ENCODE results near the gene PARD3B.

PARD3B gene

GRCh38 chr2:205650450-205650849, 1105.2 kb downstream of the PARD3B start:
- H3K9me3 ChIP-seq (ENCODE audit: control insufficient read depth, insufficient read depth, low read length) = no peaks in the 10 kb centered on the region
- TF ChIP-seq EZH2phosphoT487 (IDR thresholded peaks at IDR 0.05; ENCODE audit: borderline replicate concordance, low read length) (no peak), CTCF (IDR thresholded peaks at IDR 0.05; ENCODE audit: low read depth, low read length, poor library complexity, severe bottlenecking) (no peak)
- no peak overlapping the region for H3K4me2 ChIP-seq (ENCODE audit: low read length)
- H3K4me3 ChIP-seq (ENCODE audit: low read length) = no peak overlapping the region
- H3K4me1 ChIP-seq (ENCODE audit: control insufficient read depth, low read length) = no peaks in the 10 kb centered on the region
- no peaks in the 10 kb centered on the region for H4K20me1 ChIP-seq (ENCODE audit: control insufficient read depth, insufficient read depth, low read depth, low read length)
- no peak overlapping the region for H3K27ac ChIP-seq (ENCODE audit: low read depth, low read length)
- H3K27me3 ChIP-seq (ENCODE audit: control insufficient read depth, low read length) = 0 out of 2 replicates have a peak, but pooled peaks cover 2% of the 10 kb centered on the region
- H3F3A ChIP-seq (ENCODE audit: control insufficient read depth, insufficient read depth) = no peaks in the 10 kb centered on the region
- H3K79me2 ChIP-seq (ENCODE audit: control insufficient read depth, low read length) = no peaks in the 10 kb centered on the region
- H3K36me3 ChIP-seq (ENCODE audit: control insufficient read depth, low read length) = no peaks in the 10 kb centered on the region
- H3K9me2 ChIP-seq (replicated peaks; ENCODE audit: control insufficient read depth, low read length) = no peaks in the 10 kb centered on the region

DNA sequence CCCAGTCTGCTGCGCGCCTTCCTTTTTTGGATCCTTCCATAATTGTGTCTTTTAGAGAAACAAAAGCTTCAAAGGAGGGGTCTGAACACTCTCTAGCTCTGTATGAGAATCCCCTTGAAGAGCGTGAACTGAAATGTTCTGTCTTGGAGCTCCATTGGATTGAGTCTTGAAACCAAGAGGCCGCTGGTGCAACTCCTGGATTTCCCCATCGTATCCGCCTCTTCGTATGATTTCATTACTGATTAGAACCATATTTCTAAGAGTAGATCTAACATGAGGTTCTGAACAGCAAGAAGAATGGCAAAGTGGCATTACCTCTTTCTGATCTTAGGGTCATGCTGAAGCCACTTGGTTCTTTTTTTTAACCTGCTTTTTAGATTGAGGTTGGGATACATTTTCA, 1105.7 kb downstream of the PARD3B start:
- Histone ChIP-seq H4K20me1 (ENCODE audit: control insufficient read depth, insufficient read depth, low read depth, low read length) (no peaks in the 10 kb centered on the region), H3K4me3 (ENCODE audit: low read length) (no peak overlapping the region), H3K79me2 (ENCODE audit: control insufficient read depth, low read length) (no peaks in the 10 kb centered on the region), H3K36me3 (ENCODE audit: control insufficient read depth, low read length) (no peaks in the 10 kb centered on the region), H3K4me2 (ENCODE audit: low read length) (no peak overlapping the region), H3K9me2 (replicated peaks; ENCODE audit: control insufficient read depth, low read length) (no peaks in the 10 kb centered on the region), H3K4me1 (ENCODE audit: control insufficient read depth, low read length) (no peaks in the 10 kb centered on the region), H3K9me3 (ENCODE audit: control insufficient read depth, insufficient read depth, low read length) (no peaks in the 10 kb centered on the region), H3K27me3 (ENCODE audit: control insufficient read depth, low read length) (0 out of 2 replicates have a peak, but pooled peaks cover 2% of the 10 kb centered on the region), H3F3A (ENCODE audit: control insufficient read depth, insufficient read depth) (no peaks in the 10 kb centered on the region), H3K27ac (ENCODE audit: low read depth, low read length) (no peak overlapping the region)
- TF ChIP-seq EZH2phosphoT487 (IDR thresholded peaks at IDR 0.05; ENCODE audit: borderline replicate concordance, low read length) = no peak
- TF ChIP-seq CTCF (IDR thresholded peaks at IDR 0.05; ENCODE audit: low read depth, low read length, poor library complexity, severe bottlenecking) = no peak

- H3K4me1 ChIP-seq (ENCODE audit: control insufficient read depth, low read length) = no peaks in the 10 kb centered on the region
- no peaks in the 10 kb centered on the region for H3K9me3 ChIP-seq (ENCODE audit: control insufficient read depth, insufficient read depth, low read length)
- H3K4me3 ChIP-seq (ENCODE audit: low read length) = no peak overlapping the region
- TF ChIP-seq CTCF (IDR thresholded peaks at IDR 0.05; ENCODE audit: low read depth, low read length, poor library complexity, severe bottlenecking) (no peak), EZH2phosphoT487 (IDR thresholded peaks at IDR 0.05; ENCODE audit: borderline replicate concordance, low read length) (no peak)
- no peaks in the 10 kb centered on the region for H3K9me2 ChIP-seq (replicated peaks; ENCODE audit: control insufficient read depth, low read length)
- H3K36me3 ChIP-seq (ENCODE audit: control insufficient read depth, low read length) = no peaks in the 10 kb centered on the region
- no peaks in the 10 kb centered on the region for H3K79me2 ChIP-seq (ENCODE audit: control insufficient read depth, low read length)
- no peaks in the 10 kb centered on the region for H4K20me1 ChIP-seq (ENCODE audit: control insufficient read depth, insufficient read depth, low read depth, low read length)
- no peak overlapping the region for H3K27ac ChIP-seq (ENCODE audit: low read depth, low read length)
- 0 out of 2 replicates have a peak, but pooled peaks cover 2% of the 10 kb centered on the region for H3K27me3 ChIP-seq (ENCODE audit: control insufficient read depth, low read length)
- no peaks in the 10 kb centered on the region for H3F3A ChIP-seq (ENCODE audit: control insufficient read depth, insufficient read depth)
- H3K4me2 ChIP-seq (ENCODE audit: low read length) = no peak overlapping the region
Observed at GRCh38 chr2:205651719-205652118, 1106.4 kb downstream of the PARD3B start.
